ENCODE data around the gene TMEM132C.

DNA sequence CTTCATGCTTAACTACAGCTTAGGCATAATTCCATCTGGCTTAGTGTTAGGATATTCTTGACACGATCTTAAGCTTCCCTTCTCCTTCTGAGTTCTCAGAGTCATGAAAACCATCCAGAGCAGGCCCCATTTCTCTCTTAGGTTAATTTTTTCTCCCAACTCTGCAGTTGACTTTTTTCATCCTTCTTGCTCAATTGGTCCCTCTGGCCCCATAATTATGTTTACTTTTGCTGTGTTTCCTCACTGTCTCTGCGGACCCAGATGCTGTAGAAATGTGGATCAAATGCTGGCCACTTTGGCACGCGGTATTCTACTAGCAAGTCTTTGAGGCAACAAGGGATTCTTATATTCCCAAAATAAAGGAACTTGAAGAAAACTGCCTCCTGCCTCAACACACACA lies 9.5 kb downstream of the TMEM132C start:
- no peak for TF ChIP-seq RCOR1 (IDR thresholded peaks at IDR 0.05; ENCODE audit: insufficient replicate concordance, low read length)
- no peak for TF ChIP-seq CEBPB (IDR thresholded peaks at IDR 0.05; ENCODE audit: low read depth, low read length)
- TF ChIP-seq, protein P1, sequence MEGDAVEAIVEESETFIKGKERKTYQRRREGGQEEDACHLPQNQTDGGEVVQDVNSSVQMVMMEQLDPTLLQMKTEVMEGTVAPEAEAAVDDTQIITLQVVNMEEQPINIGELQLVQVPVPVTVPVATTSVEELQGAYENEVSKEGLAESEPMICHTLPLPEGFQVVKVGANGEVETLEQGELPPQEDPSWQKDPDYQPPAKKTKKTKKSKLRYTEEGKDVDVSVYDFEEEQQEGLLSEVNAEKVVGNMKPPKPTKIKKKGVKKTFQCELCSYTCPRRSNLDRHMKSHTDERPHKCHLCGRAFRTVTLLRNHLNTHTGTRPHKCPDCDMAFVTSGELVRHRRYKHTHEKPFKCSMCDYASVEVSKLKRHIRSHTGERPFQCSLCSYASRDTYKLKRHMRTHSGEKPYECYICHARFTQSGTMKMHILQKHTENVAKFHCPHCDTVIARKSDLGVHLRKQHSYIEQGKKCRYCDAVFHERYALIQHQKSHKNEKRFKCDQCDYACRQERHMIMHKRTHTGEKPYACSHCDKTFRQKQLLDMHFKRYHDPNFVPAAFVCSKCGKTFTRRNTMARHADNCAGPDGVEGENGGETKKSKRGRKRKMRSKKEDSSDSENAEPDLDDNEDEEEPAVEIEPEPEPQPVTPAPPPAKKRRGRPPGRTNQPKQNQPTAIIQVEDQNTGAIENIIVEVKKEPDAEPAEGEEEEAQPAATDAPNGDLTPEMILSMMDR (conservative IDR thresholded peaks at IDR 0.05; ENCODE audit: low read depth, low read length), result no peak
- TF ChIP-seq SMC3 (IDR thresholded peaks at IDR 0.05; ENCODE audit: low read depth, low read length), result no peak
- TF ChIP-seq POLR2A (IDR thresholded peaks at IDR 0.05; ENCODE audit: low read depth, low read length), result no peak
- TF ChIP-seq BHLHE40 (IDR thresholded peaks at IDR 0.05; ENCODE audit: low read depth, low read length), result no peak
- no peak for TF ChIP-seq MAFK (IDR thresholded peaks at IDR 0.05; ENCODE audit: low read depth, low read length)
- no peak for TF ChIP-seq RAD21 (IDR thresholded peaks at IDR 0.05; ENCODE audit: low read length)
- TF ChIP-seq, protein P2, sequence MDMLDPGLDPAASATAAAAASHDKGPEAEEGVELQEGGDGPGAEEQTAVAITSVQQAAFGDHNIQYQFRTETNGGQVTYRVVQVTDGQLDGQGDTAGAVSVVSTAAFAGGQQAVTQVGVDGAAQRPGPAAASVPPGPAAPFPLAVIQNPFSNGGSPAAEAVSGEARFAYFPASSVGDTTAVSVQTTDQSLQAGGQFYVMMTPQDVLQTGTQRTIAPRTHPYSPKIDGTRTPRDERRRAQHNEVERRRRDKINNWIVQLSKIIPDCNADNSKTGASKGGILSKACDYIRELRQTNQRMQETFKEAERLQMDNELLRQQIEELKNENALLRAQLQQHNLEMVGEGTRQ (IDR thresholded peaks at IDR 0.05; ENCODE audit: low read depth, low read length), result no peak

Measured in IMR-90 (cell line).